Neural cell (in vitro differentiated cells): ENCODE data around the gene IER3. TPM values are rescaled to one million over a fixed set of nuclear protein-coding genes. Genes with fewer than 3 reads are reported as not detected.

Source experiments
- H2AFZ ChIP-seq: fragments of 200-600, 300-800 bp; sonication (generic), shearing (Covaris generic); 2 replicates; pipeline ENCODE4 v1.6.0; 2014; ENCODE audit warnings: low read depth, mild to moderate bottlenecking, antibody characterized with exemption, low read length, moderate library complexity
- H3F3A ChIP-seq: fragments of 200-600 bp; shearing (Covaris generic); 2 replicates; pipeline ENCODE4 v1.6.1; 2016; ENCODE audit warnings: mild to moderate bottlenecking, moderate library complexity, mixed read lengths, antibody characterized with exemption, low read length; ENCODE audit not compliant: insufficient read depth, poor library complexity, severe bottlenecking
- H3K27ac ChIP-seq: fragments of 200-600, 300-800 bp; sonication (generic), shearing (Covaris generic); 2 replicates; pipeline ENCODE4 v1.5.1; 2014; ENCODE audit warnings: mild to moderate bottlenecking, low read length, moderate library complexity
- H3K27me3 ChIP-seq: fragments of 300-800, 200-600 bp; sonication (generic), shearing (Covaris generic); 2 replicates; pipeline ENCODE4 v1.6.0; 2014; ENCODE audit warnings: mild to moderate bottlenecking, low read depth, low read length, moderate library complexity; ENCODE audit not compliant: insufficient read depth
- H3K36me3 ChIP-seq: fragments of 300-800, 200-600 bp; sonication (generic), shearing (Covaris generic); 2 replicates; pipeline ENCODE4 v1.5.1; 2014; ENCODE audit warnings: mild to moderate bottlenecking, antibody characterized with exemption, low read length, moderate library complexity; ENCODE audit not compliant: insufficient read depth
- H3K4me2 ChIP-seq: fragments of 300-800, 200-600 bp; sonication (generic), shearing (Covaris generic); 2 replicates; pipeline ENCODE4 v1.6.0; 2014; ENCODE audit warnings: mild to moderate bottlenecking, low read length
- H3K4me3 ChIP-seq: fragments of 300-800, 200-600 bp; sonication (generic), shearing (Covaris generic); 2 replicates; pipeline ENCODE4 v1.5.1; 2014; ENCODE audit warnings: mild to moderate bottlenecking, low read length, moderate library complexity
- H3K79me2 ChIP-seq: fragments of 200-600 bp; shearing (Covaris generic); replicated peaks from 2 replicates; pipeline ENCODE4 v1.6.0; 2014; ENCODE audit warnings: mild to moderate bottlenecking, low read length, moderate library complexity; ENCODE audit not compliant: insufficient read depth
- H3K9ac ChIP-seq: fragments of 300-800, 200-600 bp; sonication (generic), shearing (Covaris generic); 2 replicates; pipeline ENCODE4 v1.6.1; 2016; ENCODE audit warnings: mild to moderate bottlenecking, low read length, mixed read lengths
- H3K9me2 ChIP-seq: fragments of 200-600 bp; shearing (Covaris generic); 2 replicates; pipeline ENCODE4 v1.6.1; 2016; ENCODE audit warnings: mild to moderate bottlenecking, low read length, mixed read lengths; ENCODE audit not compliant: insufficient read depth
- H3K9me3 ChIP-seq: fragments of 200-600, 300-800 bp; sonication (generic), shearing (Covaris generic); 2 replicates; pipeline ENCODE4 v1.6.1; 2016; ENCODE audit warnings: mild to moderate bottlenecking, mixed run types, low read length, moderate library complexity, mixed read lengths
- H4K20me1 ChIP-seq: fragments of 200-600 bp; shearing (Covaris generic); 2 replicates; pipeline ENCODE4 v1.6.1; 2016; ENCODE audit warnings: mild to moderate bottlenecking, mixed run types; ENCODE audit not compliant: insufficient read depth
- EP300 ChIP-seq: fragments of 450-650 bp; conservative IDR thresholded peaks from 2 replicates; pipeline ENCODE4 v1.6.1; 2014; ENCODE audit warnings: antibody characterized with exemption, mild to moderate bottlenecking, moderate library complexity; ENCODE audit not compliant: poor library complexity, severe bottlenecking
- EZH2 ChIP-seq: fragments of 200-600, 300-800 bp; shearing (Covaris generic), sonication (generic); IDR thresholded peaks from 2 replicates; pipeline ENCODE4 v1.6.1; 2014; ENCODE audit warnings: antibody characterized with exemption, low read length, borderline replicate concordance, mild to moderate bottlenecking; ENCODE audit not compliant: insufficient read depth, poor library complexity, severe bottlenecking
- MXI1 ChIP-seq: fragments of 450-650 bp; conservative IDR thresholded peaks from 2 replicates; pipeline ENCODE4 v1.6.1; 2014; ENCODE audit warnings: antibody characterized with exemption, mild to moderate bottlenecking; ENCODE audit not compliant: poor library complexity, severe bottlenecking
- POLR2AphosphoS5 ChIP-seq: IDR thresholded peaks from 2 replicates; pipeline ENCODE4 v1.6.1; 2012
- RAD21 ChIP-seq: fragments of 450-650 bp; conservative IDR thresholded peaks from 2 replicates; pipeline ENCODE4 v1.6.1; 2014; ENCODE audit warnings: antibody characterized with exemption, mild to moderate bottlenecking, moderate library complexity
- TAF1 ChIP-seq: IDR thresholded peaks from 2 replicates; pipeline ENCODE4 v1.6.1; 2012; ENCODE audit warnings: low read depth
- polyA plus RNA-seq: library from polyadenylated mRNA; depleted of rRNA; stranded (reverse); fragments of >200 nt; gene quantifications from 2 replicates; pipeline ENCODE4 v1.2.3, GENCODE V29; 2014
- TF ChIP-seq, protein P1 (sequence below): fragments of 450-650 bp; IDR thresholded peaks from 2 replicates; pipeline ENCODE4 v1.5.1; 2014; ENCODE audit warnings: antibody characterized with exemption, mild to moderate bottlenecking, moderate library complexity; ENCODE audit not compliant: poor library complexity, severe bottlenecking
- TF ChIP-seq, protein P2 (sequence below): IDR thresholded peaks from 2 replicates; pipeline ENCODE4 v1.6.1; 2012; ENCODE audit warnings: borderline replicate concordance

The IER3 gene
- polyA plus RNA-seq, 1 donor from 2014 or later = 3.0 TPM

DNA sequence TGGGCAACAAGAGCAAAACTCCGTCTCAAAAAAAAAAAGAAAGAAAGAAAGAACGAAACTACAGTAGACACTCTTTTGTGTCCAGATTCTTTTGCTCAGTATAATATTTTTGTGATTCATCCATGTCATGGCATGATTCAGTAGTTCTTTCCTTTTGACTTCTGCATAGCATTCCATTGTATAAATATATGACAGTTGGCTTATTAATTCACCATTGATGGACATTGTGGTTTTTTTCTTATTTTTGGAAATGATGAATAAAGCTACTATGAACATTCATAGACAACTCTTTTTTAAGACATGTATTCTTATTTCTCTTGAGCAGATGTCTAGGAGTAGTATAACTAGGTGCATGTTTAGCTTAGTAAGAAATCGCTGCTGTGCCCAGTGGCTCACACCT lies 10.3 kb upstream of the IER3 start:
- H3F3A ChIP-seq = no peaks in the 10 kb centered on the region
- H3K4me3 ChIP-seq = no peak overlapping the region
- no peaks in the 10 kb centered on the region for H3K9me3 ChIP-seq
- no peak overlapping the region for H2AFZ ChIP-seq
- no peaks in the 10 kb centered on the region for H3K79me2 ChIP-seq
- H3K36me3 ChIP-seq = no peaks in the 10 kb centered on the region
- H3K9ac ChIP-seq = no peak overlapping the region
- no peaks in the 10 kb centered on the region for H3K27me3 ChIP-seq
- no peak overlapping the region for H3K4me2 ChIP-seq
- no peaks in the 10 kb centered on the region for H3K9me2 ChIP-seq
- no peak for TF ChIP-seq MXI1
- no peak for TF ChIP-seq EP300
- TF ChIP-seq, protein P1, sequence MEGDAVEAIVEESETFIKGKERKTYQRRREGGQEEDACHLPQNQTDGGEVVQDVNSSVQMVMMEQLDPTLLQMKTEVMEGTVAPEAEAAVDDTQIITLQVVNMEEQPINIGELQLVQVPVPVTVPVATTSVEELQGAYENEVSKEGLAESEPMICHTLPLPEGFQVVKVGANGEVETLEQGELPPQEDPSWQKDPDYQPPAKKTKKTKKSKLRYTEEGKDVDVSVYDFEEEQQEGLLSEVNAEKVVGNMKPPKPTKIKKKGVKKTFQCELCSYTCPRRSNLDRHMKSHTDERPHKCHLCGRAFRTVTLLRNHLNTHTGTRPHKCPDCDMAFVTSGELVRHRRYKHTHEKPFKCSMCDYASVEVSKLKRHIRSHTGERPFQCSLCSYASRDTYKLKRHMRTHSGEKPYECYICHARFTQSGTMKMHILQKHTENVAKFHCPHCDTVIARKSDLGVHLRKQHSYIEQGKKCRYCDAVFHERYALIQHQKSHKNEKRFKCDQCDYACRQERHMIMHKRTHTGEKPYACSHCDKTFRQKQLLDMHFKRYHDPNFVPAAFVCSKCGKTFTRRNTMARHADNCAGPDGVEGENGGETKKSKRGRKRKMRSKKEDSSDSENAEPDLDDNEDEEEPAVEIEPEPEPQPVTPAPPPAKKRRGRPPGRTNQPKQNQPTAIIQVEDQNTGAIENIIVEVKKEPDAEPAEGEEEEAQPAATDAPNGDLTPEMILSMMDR = no peak
- TF ChIP-seq, protein P2, sequence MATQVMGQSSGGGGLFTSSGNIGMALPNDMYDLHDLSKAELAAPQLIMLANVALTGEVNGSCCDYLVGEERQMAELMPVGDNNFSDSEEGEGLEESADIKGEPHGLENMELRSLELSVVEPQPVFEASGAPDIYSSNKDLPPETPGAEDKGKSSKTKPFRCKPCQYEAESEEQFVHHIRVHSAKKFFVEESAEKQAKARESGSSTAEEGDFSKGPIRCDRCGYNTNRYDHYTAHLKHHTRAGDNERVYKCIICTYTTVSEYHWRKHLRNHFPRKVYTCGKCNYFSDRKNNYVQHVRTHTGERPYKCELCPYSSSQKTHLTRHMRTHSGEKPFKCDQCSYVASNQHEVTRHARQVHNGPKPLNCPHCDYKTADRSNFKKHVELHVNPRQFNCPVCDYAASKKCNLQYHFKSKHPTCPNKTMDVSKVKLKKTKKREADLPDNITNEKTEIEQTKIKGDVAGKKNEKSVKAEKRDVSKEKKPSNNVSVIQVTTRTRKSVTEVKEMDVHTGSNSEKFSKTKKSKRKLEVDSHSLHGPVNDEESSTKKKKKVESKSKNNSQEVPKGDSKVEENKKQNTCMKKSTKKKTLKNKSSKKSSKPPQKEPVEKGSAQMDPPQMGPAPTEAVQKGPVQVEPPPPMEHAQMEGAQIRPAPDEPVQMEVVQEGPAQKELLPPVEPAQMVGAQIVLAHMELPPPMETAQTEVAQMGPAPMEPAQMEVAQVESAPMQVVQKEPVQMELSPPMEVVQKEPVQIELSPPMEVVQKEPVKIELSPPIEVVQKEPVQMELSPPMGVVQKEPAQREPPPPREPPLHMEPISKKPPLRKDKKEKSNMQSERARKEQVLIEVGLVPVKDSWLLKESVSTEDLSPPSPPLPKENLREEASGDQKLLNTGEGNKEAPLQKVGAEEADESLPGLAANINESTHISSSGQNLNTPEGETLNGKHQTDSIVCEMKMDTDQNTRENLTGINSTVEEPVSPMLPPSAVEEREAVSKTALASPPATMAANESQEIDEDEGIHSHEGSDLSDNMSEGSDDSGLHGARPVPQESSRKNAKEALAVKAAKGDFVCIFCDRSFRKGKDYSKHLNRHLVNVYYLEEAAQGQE = no peak
- TF ChIP-seq TAF1 = no peak
- no peak for TF ChIP-seq RAD21
- TF ChIP-seq POLR2AphosphoS5 = no peak
- H4K20me1 ChIP-seq = no peaks in the 10 kb centered on the region
- no peak overlapping the region for H3K27ac ChIP-seq

DNA sequence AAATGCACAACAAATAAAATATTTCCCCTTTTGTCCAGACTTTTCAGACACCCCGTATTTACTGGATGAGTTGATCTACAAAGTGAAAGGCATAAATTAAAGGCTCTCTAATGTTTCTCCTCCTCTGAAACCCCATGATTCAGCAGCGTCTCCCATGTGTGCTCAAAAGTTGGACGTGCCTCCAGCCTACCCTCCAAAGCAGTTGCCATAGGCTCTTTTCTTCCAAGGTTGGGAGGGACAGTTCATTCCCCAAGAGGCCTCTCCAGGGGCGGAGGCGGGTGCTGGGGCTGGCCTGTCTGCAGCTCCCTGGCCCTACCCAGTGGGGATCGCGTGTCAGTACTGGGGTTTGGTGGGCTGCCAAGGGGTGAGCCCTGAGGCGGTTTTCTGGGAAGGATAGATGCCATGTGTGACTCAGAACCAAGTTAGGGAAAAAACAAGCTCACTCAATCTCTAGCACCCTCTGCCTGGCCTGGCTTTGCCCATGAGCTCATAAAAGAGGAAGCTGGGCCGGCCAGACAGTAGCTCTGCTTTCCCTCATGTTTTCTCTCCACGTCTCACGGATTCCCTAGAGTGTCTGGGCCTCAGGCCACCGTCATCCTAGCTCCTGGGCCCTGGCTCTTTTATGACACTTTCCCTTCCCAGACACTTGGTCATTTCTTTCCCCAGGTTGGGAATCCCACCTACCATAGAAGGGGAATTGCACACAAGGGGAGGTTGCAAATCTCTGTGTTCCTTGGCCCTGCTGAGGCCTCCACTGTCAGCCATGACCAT lies 8.0 kb upstream of the IER3 start:
- Histone ChIP-seq H3K4me3 (no peak overlapping the region), H3K36me3 (no peaks in the 10 kb centered on the region), H3F3A (no peaks in the 10 kb centered on the region), H3K27me3 (no peaks in the 10 kb centered on the region), H2AFZ (no peak overlapping the region), H3K27ac (no peak overlapping the region), H4K20me1 (no peaks in the 10 kb centered on the region), H3K9me2 (no peaks in the 10 kb centered on the region), H3K4me2 (no peak overlapping the region), H3K79me2 (no peaks in the 10 kb centered on the region), H3K9me3 (no peaks in the 10 kb centered on the region), H3K9ac (no peak overlapping the region)
- TF ChIP-seq, protein P1 = no peak
- TF ChIP-seq EZH2 = no peak
